Globus pallidus (tissue), 1 donor: ENCODE measurements around the gene ITPK1.

ENCODE experiments used
- DNase-seq: peaks from one replicate; pipeline ENCODE4 v3.0.0-alpha.2; 2015; ENCODE audit warnings: low spot score

The ITPK1 gene

GRCh38 chr14:92951261-92951660, 164.5 kb downstream of the ITPK1 start:
- DNase-seq, result no peak

DNA sequence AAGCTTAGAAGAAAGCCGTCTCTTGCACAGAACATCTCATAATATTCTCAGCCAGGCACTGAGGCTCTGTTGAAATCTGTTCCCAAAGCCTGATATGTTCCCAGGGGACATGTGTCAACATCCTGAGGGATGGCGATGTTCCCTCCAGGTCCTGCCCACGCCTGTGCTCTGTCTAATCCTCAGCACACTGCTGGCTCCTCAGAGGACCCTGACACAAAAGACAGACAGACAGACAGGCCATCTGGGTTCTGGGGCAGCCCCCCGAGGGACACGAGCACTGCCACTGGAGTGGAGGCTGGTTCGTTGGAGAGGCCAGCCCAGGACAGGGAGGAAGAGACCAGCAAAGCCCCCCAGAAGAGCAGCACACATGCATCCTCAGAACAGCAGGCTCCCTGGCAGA, 165.0 kb downstream of the ITPK1 start:
- no peak for DNase-seq

DNA sequence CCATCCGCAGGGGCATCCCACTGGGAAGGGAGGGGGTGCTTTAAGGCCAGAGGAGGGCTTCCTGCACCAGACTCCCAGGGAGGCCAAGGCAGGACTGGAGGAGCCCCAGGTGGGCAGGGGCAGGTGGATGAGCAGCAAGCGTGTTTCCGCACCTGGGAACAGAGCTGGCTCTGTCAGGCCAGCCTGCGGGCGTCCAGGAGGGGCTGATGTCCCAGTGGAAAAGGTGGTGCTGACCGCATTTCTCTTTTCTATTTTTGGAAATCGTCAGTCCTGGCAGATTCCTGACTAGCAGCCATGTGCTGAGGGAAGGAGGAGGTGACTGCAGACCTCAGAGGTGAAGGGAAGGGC, 165.6 kb downstream of the ITPK1 start:
- no peak for DNase-seq

DNA sequence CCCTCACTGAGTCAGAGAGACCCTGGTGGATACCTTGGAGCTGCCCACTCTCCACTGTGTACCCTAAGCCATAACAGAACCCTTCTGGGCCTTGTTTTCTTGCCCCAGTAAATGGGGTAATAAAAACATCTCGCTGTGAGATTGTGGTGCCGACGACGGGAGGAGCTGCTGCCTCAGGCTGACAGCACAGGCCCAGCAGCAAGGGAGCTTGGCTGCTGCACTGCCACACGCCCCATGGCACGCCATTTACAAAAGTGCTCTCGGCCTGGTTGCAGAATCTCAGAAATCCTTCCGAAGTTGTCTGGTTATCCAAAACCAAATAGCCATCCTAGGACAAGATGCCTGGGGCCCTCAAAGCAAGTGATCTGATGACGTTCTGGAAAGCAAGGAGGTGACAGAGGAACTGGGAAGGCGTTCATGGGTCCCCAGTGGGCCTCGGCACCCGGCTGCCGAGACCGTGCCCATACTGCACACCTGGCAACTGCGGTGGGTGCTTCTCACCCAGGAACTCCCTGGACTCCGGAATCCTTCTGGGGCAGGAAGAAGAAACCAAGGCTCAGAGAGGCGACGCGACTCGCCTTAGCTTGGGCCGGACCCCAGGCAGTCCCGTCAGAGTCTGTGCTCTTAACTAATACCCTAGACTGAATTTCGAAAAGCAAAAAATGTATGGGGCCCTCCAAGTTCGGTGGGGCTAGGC, 166.1 kb downstream of the ITPK1 start:
- no peak for DNase-seq

DNA sequence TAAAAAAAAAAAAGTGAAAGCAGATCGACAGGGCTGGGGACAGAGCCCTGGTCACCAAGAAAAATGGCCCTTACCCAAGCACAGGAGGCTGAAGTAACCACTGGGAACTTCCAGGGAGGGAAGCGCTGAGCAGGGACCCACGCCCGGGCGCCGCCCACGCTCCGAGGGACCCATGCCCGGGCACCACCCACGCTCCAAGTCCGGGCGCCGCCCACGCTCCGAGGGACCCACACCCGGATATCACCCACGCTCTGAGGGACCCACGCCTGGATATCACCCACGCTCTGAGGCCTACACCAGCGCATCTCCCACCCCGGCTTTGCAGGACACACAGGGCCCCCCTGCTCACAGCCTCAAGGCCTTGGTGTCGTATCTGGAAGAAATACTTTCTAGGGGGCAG, 167.1 kb downstream of the ITPK1 start:
- no peak for DNase-seq

GRCh38 chr14:92946847-92947545, 168.7 kb downstream of the ITPK1 start:
- no peak for DNase-seq

DNA sequence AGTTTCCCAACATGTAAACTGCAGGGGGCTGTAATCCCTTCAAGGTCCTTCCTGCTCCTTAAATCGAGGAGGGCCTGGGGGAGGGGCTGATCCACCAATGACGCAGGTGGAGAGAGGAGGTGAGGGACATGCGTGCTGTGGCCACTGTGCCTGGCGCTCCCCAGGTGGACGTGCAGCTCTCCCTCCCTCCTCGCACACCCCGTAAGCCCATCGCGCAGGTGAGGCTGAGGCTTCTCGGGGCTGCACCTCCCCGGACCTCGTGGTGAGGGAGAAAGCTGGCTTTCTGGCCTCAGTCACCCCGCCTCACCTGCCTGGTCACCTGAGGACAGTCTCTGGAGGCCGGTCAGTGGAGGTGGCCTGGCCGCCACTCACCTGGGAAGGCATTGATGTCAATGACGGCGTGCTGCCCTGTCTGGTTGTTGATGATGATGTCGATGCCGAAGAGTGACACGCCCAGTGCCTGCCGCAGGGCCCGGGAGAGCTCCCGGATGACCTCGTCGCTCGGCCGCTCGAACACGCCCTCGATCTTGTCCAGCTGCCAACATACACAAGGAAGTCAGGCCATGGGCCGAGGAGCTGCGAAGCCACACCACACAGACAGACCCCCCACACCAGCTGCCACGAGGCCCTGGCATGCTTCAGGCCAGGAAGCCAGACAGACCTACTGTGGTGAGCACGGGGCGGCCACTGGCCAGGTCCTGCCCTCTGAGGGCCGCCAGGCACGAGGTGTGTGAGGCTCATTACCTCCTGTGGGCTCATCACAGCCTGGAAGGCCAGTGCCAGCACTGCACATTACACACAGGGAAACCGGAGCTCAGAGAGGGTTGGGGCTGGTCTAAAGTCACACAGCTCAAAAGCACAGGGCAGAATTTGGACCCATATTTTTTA, 169.5 kb downstream of the ITPK1 start:
- no peak for DNase-seq

GRCh38 chr14:92945544-92945943, 170.2 kb downstream of the ITPK1 start:
- no peak for DNase-seq

- no peak for DNase-seq
Measured at GRCh38 chr14:92944976-92945375, 170.7 kb downstream of the ITPK1 start.

- no peak for DNase-seq
Measured at GRCh38 chr14:92943855-92944570, 171.7 kb downstream of the ITPK1 start.

DNA sequence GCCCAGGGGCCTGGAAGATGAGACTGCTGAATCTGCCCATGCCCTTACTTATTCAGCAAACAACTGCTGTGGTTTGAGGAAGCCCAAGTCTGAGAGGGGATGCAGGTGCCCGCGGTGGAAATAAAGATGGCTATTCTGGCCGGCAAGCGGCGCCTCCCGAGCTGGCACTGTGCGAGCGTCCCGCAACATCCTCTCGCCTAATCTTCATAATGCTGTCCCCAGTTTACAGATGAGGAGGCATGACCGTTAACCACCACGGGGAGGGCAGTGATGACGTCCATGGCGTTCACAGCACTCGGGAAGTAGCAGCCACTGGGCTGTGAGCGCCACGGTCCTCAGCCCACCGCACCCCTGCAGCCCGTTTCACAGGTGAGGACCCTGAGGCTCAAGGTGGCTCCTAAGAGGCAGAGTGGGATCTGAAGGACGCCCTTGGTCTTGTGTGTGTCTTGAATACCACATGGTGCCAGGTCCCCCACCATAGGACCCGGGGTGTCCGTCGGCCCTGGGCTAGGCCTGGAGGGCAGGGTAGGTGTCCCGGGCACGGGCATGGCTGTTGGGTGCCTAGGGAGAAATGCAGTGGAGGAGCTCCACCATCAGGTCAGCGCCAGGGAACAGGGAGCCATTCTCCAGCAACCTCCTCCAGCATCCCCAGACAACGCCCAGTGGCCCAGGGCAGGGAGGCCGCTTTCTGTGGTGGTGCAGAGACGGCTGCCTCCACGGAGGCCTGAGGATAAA, 172.6 kb downstream of the ITPK1 start:
- no peak for DNase-seq

- DNase-seq, result no peak
Measured at GRCh38 chr14:92942576-92942975, 173.1 kb downstream of the ITPK1 start.

GRCh38 chr14:92942136-92942535, 173.6 kb downstream of the ITPK1 start:
- DNase-seq, result no peak

DNA sequence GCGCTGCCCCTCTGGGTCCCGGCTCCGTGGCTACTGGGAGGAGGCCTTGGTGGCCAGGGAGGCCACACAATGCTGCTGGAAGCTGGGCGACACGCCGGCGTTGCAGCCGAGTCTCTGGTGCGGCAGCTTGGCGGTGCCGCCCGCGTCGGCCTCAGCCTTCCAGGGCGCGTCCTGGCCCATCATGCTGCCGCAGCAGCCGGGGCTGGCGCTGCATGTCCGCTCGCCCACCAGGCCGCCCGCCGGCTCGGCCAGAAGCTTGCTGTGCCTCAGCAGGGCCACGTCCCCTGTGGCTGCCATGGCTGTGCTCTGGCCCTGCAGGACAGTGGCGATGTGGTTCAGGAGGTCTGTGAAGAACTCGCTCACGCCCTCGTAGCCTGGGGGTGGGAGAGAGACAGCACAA, 174.2 kb downstream of the ITPK1 start:
- no peak for DNase-seq

GRCh38 chr14:92940543-92940942, 175.2 kb downstream of the ITPK1 start:
- no peak for DNase-seq

DNA sequence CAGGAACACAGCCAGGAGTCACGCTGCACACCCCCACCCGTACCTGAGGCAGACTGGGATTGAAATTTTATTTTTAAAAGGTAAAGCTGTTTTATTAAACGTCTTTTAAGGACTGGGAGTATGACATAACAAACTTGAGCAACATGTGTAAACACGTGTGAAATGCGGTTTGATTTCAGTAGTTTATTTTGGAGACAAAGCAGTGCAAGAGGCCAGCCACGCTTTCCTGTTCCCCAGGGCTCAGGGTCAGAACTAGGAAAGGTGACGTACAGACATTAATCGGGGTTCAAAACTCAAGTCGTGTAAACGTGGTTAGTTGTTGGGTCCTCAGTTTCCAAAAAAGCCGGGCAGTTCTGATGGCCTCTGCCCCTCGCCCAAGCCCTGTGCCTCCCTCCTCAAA, 176.0 kb downstream of the ITPK1 start:
- DNase-seq, result no peak

GRCh38 chr14:92938890-92939671, 176.6 kb downstream of the ITPK1 start:
- DNase-seq, result no peak

GRCh38 chr14:92938235-92938875, 177.4 kb downstream of the ITPK1 start:
- DNase-seq, result no peak

DNA sequence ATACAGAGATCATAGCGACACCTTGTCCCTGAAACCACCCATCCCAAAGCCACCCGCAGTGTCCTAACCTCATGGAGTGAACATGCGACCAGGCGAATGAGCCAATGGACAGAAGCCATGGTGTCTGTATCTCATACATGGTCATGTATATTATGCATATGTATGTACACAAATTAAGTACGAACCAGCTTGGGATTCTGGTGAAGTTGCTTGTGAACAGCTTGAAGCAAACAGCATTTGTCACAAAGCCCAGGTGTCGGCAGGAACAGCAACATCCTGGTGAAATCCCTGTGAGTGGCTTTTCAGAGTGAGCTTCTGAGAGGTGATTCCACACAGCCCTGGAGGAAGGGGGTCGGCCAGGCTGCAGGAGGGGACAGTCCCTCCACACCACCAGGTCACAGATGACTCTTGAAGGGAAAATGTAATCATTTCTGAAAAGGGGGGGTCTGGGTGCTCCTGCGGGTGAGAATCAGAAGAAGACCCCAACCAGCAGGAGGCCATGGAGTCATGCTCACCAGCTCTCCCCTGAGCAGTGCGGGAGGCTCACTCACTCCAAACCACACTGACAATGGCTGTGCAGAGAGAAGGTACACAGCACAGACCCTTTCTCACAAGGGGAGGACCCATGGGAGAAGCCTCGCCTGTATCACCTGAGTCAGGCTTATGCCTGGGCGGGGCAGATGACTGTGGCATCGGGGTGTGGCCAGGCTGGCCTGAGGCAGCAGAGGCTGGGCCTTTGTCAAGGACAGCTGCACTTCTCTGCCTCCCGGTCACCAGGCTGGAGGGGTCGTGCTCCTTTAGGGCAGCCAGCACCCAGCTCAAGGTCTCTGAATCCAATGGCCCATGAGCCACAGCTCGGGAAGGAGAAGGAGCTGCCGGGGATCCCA, 178.4 kb downstream of the ITPK1 start:
- no peak for DNase-seq
